Measurements from ENCODE around the gene PDIA6. TPM values are rescaled to one million over a fixed set of nuclear protein-coding genes. Genes with fewer than 3 reads are reported as not detected.
"Not testable (repeated sequence)": the region's sequence is repeated elsewhere in the genome, so short reads cannot be mapped to it uniquely, and the experiment has no call there.

Gene PDIA6
- total RNA-seq, 1 donor from 2014 or later, result 167 TPM

- Histone ChIP-seq H3K27ac (no peak overlapping the region), H3K4me3 (no peak overlapping the region), H3K27me3 (ENCODE audit: low read depth) (no peaks in the 10 kb centered on the region), H3K9me3 (no peaks in the 10 kb centered on the region), H3K36me3 (peaks cover 88% of the 10 kb centered on the region), H3K4me1 (no peaks in the 10 kb centered on the region)
- DNase-seq (no peak), ATAC-seq (no peak)
- intact Hi-C loops (cut with DNase I), result no loop called here
- TF ChIP-seq CTCF (IDR thresholded peaks at IDR 0.05), result no peak
Measured at GRCh38 chr2:10781746-10782145, 30.8 kb downstream of the PDIA6 start.

GRCh38 chr2:10780821-10781220 is 31.8 kb downstream of the PDIA6 start:
- DNase-seq; H3K4me3 ChIP-seq; H3K27me3 ChIP-seq (ENCODE audit: low read depth); H3K9me3 ChIP-seq; H3K27ac ChIP-seq; ATAC-seq; intact Hi-C loops (cut with DNase I); H3K4me1 ChIP-seq: not testable (repeated sequence)
- peaks cover 79% of the 10 kb centered on the region for H3K36me3 ChIP-seq

- H3K27me3 ChIP-seq (ENCODE audit: low read depth), result no peaks in the 10 kb centered on the region
- TF ChIP-seq CTCF (IDR thresholded peaks at IDR 0.05), result no peak
- H3K36me3 ChIP-seq, result peaks cover 76% of the 10 kb centered on the region
- H3K4me1 ChIP-seq, result peaks cover 2% of the 10 kb centered on the region
- intact Hi-C loops (cut with DNase I), result no loop called here
- no peak for ATAC-seq
- no peaks in the 10 kb centered on the region for H3K9me3 ChIP-seq
- DNase-seq, result no peak
- no peak overlapping the region for H3K4me3 ChIP-seq
- no peak overlapping the region for H3K27ac ChIP-seq
Measured at GRCh38 chr2:10780491-10780820, 32.1 kb downstream of the PDIA6 start.

- peaks cover 7% of the 10 kb centered on the region for H3K4me1 ChIP-seq
- H3K27me3 ChIP-seq (ENCODE audit: low read depth), result no peaks in the 10 kb centered on the region
- intact Hi-C loops (cut with DNase I), result no loop called here
- H3K4me3 ChIP-seq, result no peak overlapping the region
- H3K9me3 ChIP-seq, result no peaks in the 10 kb centered on the region
- no peak for TF ChIP-seq CTCF (IDR thresholded peaks at IDR 0.05)
- H3K36me3 ChIP-seq, result peaks cover 70% of the 10 kb centered on the region
- no peak overlapping the region for H3K27ac ChIP-seq
- ATAC-seq, result no peak
- DNase-seq, result no peak
Measured at GRCh38 chr2:10779776-10780490, 32.7 kb downstream of the PDIA6 start.

- ATAC-seq, result no peak
- Histone ChIP-seq H3K9me3 (no peaks in the 10 kb centered on the region), H3K4me3 (no peak overlapping the region), H3K27ac (no peak overlapping the region), H3K27me3 (ENCODE audit: low read depth) (no peaks in the 10 kb centered on the region), H3K36me3 (peaks cover 58% of the 10 kb centered on the region), H3K4me1 (peaks cover 16% of the 10 kb centered on the region)
- DNase-seq, result no peak
- no peak for TF ChIP-seq CTCF (IDR thresholded peaks at IDR 0.05)
- intact Hi-C loops (cut with DNase I), result no loop called here
Measured at GRCh38 chr2:10778724-10779115, 33.9 kb downstream of the PDIA6 start.

- Histone ChIP-seq H3K9me3 (no peaks in the 10 kb centered on the region), H3K4me1 (peaks cover 16% of the 10 kb centered on the region), H3K27me3 (ENCODE audit: low read depth) (no peaks in the 10 kb centered on the region), H3K27ac (no peak overlapping the region), H3K4me3 (no peak overlapping the region), H3K36me3 (peaks cover 52% of the 10 kb centered on the region)
- intact Hi-C loops (cut with DNase I), result no loop called here
- DNase-seq, result no peak
- no peak for TF ChIP-seq CTCF (IDR thresholded peaks at IDR 0.05)
- ATAC-seq, result no peak
Measured at GRCh38 chr2:10777842-10778723, 34.5 kb downstream of the PDIA6 start.

All from lower lobe of right lung (tissue), 2 donors.